GM18508 (cell line): Measurements from ENCODE around the gene TFEC.
"Not testable (repeated sequence)": the region's sequence is repeated elsewhere in the genome, so short reads cannot be mapped to it uniquely, and the experiment has no call there.

ENCODE experiments used
- ATAC-seq: cut with Tn5 transposase; IDR thresholded peaks from one replicate; pipeline ENCODE4 v1.9.1; 2021; ENCODE audit warnings: moderate number of reproducible peaks; ENCODE audit not compliant: insufficient read depth, unreplicated experiment

Gene TFEC, protein sequence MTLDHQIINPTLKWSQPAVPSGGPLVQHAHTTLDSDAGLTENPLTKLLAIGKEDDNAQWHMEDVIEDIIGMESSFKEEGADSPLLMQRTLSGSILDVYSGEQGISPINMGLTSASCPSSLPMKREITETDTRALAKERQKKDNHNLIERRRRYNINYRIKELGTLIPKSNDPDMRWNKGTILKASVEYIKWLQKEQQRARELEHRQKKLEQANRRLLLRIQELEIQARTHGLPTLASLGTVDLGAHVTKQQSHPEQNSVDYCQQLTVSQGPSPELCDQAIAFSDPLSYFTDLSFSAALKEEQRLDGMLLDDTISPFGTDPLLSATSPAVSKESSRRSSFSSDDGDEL

DNA sequence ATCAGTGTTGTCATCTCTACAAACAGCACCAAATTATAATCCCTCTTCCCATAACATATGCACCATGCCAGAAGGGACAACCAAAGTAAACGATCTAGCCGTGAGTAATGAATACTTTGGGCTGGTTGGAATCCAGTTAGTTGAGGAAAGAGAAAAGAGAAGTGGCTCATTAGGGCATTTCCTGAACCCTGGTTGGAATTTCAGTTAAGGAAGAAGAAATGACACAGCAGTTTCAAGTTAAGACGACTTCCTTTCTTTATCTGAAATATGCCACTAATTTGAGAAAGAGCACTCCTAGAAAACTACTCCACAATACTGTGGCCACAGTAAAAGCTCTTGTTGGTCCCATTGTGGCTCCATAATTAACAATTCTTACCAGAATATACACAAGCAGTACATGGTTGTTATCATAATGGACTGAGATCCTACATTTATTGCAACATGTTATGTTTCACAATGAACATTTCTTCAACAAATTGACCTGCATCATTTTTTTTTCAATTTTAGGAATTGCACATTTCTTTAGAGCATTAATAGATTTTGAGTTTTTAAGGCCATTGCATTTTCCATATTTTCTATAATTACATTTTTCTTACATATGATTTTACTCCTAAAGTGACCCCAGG, at the start of gene TFEC:
TSS of gene TFEC (minus strand) at position 113 of the 626 bp plus-strand sequence. CDS start 46,322 bp downstream, outside the sequence.
- no peak for ATAC-seq

DNA sequence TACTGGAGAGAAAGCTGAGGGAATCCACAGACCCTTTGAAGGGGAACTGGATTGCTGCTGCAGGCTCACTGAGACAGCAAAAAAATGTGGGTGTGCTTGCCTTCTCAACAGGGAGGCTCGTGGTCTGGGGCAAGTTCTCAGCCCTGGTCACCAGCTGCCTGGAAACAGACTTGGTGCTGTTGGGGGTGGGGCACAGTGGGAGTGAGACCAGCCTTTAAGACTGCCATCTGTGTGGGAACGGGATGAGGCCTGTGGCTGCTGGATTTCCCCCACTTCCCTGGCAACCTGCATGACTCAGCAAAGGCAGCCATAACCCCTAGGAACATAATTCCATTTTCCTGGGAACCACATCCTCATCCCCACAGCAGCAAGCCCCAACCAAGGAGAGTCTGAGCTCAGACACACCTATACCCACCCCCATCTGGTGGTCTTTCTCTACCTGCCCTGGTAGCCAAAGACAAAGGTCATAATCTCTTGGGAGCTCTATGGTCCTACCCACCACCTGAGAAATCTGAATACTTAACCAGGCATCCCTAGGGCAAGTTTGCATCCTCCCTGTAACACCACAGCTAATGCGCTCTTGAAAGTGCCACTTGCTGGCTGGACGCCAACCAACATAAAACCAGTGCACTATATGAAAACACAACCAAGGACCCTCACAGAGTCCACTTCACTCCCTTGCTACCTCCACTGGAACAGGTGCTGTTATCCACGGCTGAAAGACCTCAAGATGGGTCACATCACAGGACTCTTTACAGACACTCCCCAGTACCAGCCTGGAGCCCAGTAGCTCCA, 45.0 kb upstream of the TFEC start:
- ATAC-seq: no peak

DNA sequence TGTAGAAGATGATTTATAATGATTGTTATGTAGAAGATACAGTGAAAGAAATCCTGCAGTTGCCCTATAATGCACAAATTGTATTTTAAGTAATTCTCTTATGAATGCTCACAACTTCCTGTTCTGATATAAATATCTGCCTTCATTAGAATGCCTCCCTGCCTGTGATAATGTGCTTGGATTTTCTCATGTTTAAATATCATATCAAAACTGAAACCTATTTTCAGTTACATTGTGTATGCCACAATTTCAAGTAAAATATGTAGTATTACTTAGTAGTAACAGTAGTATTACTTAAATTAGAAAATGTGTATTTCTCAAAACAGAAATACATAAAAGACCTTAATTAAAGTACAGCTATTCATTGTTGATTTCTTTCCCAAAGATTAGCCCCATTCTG, 41.1 kb upstream of the TFEC start:
- ATAC-seq: no peak

DNA sequence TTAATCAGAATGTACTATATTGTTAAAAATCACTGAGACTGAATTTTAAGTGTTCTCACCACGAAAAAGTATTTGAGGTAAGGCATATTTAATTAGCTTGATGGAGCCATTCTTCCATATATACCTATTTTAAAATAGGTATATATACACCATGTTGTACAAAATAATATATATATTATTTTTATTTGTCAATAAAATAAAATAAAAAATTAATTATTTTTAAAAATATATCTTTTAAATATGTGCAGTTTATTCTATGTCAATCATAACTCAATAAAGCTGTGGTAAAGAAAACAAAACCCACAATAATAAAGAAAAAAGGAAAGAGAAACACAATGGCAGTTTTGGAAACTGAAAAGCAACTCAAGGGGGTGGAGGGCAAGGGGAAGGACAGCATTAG, 33.6 kb upstream of the TFEC start:
- no peak for ATAC-seq

DNA sequence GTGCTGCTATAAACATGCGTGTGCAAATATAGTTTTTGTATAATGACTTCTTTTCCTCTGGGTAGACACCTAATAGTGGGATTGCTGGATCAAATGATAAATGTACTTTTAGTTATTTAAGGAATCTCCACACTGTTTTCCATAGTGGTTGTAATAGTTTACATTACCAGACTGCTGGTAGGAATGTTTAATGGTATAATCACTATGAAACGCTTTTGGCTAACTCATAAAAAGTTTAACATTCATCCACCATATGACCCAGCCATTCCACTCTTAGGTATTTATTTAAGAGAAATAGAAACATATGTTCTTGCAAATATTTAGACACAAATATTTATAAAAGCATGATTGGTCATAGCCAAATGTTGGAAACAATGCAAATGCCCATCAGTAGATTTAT, 32.1 kb upstream of the TFEC start:
- ATAC-seq: no peak

DNA sequence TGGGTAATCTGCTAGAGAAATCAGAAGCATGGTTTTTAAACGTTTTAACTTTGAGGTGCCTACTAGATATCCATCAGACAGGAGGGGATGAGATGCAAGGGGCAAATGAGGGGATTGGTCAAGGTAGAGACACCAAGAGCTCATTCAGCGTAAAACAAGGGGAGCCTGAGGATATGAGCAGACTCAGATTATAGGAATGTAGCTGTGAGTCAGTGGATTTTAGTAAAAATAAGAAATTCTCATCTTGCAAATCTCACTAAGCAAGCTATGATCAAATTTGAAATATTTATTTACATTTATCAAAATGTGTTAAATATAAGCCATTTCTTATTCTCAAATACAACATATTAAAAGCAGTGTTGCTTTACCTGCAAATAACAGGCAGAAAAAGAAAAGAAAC, 21.4 kb upstream of the TFEC start:
- no peak for ATAC-seq

DNA sequence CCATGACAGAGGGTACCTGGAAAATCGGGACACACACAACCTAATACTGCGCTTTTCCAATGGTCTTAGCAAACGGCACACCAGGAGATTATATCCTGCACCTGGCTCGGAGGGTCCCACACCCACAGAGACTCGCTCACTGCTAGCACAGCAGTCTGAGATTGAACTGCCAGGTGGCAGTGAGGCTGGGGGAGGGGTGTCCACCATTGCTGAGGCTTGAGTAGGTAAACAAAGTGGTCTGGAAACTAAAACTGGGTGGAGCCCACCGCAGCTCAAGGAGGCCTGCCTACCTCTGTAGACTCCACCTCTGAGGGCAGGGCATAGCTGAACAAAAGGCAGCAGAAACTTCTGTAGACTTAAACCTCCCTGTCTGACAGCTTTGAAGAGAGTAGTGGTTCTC, 16.7 kb upstream of the TFEC start:
- not testable (repeated sequence) for ATAC-seq

DNA sequence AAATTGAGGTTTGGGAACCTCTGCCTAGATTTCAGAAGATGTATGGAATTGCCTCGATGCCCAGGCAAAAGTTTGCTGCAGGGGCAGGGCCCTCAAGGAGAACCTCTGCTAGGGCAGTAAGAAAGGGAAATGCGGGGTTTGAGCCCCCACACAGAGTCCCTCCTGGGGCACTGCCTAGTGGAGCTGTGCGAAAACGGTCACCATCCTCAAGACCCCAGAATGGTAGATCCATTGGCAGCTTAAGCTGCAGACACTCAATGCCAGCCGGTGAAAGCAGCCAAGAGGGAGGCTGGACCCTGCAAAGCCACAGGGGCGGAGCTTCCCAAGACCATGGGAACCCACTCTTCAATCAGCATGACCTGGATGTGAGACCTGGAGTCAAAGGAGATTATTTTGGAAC, 15.0 kb upstream of the TFEC start:
- no peak for ATAC-seq

DNA sequence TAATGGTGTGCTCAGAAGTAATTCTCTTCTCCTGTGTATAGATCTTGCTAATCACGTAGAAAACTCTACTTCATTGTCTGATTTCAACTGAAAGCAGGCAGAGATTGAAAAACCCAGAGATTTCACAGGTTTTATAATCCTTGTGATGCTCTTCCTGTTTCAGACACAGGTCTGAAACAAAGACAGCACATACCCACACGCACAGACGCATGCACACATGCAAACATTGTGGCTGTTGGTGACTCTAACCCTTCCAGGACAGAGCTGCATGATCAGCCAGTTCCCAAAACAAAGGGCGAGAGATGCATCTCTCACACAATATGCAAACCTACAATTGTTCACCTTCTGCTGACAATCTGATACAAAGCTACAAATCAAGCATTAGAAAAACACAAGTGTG, 11.1 kb upstream of the TFEC start:
- peak; percentile 88 for ATAC-seq

DNA sequence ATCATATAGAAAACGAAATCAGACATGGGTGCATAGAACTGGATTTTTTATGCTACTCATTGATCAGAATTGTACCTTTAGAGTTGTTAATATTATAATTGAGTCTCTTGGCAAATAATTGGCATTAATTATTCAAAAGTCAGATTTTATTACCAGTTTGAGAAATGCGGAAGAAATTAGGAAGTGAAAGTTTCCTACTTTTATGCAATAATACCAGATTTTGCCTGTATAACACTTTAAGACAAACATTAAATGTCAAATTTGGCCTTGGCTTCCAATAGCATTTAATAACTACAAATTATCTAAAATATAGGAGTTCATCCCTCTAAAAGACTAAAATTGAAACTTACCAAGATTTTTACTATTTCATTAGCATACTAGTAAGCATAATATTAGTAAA, 6.8 kb upstream of the TFEC start:
- ATAC-seq: no peak

DNA sequence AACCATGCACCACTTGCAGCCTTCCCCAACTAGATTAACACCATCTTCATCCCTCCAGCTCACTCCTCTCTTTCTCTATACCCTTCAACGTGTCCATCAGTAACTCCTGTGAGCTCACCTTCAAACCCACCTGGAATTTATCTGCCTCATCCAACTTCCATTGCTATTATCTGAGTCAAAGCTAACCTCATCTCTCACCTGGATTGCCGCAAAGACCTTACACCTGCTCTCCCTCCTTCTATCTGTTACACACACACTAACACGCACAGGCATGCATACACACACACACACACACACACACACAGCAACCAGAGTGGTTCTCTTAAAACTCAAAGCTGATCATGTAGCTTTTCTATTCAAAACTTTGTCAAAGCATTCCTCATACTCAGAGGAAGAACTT, 3.8 kb upstream of the TFEC start:
- ATAC-seq: no peak

DNA sequence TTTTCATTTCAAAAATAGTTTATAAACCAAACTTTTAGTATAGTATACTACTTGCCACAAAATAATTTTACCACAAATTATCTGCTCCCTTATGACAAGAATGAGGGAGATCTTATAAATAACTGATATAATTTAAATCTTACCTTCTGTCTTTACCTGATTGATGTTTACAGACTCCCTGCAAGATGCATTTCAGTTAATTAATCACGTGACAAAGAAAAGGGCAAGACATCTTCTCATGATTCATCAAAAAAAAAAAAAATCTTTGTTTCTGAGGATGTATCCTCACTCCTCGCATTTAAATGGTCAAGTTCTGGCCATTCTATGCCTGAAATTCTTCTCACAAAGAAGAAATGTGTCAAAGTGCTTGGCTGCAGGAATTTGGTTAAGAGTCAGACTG, 2.3 kb upstream of the TFEC start:
- ATAC-seq: no peak

DNA sequence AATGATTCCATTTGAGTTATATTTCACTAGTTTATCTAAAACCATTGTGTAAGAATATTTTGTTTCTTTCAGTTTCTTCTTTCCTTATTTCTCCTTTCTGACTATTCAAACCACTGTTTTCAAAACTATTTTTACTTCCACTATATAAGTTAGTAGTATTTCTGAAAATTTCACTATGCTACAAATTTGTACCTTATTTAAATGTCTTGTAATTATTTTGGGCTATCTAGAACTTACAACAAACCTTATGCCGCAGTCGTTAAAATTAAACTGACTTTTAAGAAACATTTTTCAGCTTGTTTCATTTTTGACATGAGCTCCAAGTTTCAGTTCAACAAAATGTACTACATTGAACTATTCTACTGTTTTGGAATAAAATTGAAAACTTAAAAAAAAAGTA, 1.8 kb downstream of the TFEC start:
- ATAC-seq: peak; percentile 38

DNA sequence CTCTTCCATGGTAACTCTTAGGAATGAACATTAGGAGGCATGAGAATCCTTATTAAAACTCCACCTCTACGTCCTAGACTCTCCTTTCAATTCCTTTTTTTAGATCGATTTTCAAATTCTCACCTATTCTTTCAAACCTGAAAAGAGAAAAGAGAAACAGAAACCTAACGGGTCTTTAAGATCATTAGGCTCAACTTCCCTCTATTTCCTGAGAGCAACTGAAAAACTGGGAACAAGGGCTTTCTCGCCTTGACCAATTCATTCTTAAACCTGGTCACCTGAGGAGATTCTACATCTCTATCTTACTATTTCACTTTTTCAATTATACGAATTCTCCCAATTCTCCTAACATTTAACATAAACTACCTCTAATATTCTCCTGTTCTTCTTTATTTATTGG, 2.8 kb downstream of the TFEC start:
- ATAC-seq: no peak

DNA sequence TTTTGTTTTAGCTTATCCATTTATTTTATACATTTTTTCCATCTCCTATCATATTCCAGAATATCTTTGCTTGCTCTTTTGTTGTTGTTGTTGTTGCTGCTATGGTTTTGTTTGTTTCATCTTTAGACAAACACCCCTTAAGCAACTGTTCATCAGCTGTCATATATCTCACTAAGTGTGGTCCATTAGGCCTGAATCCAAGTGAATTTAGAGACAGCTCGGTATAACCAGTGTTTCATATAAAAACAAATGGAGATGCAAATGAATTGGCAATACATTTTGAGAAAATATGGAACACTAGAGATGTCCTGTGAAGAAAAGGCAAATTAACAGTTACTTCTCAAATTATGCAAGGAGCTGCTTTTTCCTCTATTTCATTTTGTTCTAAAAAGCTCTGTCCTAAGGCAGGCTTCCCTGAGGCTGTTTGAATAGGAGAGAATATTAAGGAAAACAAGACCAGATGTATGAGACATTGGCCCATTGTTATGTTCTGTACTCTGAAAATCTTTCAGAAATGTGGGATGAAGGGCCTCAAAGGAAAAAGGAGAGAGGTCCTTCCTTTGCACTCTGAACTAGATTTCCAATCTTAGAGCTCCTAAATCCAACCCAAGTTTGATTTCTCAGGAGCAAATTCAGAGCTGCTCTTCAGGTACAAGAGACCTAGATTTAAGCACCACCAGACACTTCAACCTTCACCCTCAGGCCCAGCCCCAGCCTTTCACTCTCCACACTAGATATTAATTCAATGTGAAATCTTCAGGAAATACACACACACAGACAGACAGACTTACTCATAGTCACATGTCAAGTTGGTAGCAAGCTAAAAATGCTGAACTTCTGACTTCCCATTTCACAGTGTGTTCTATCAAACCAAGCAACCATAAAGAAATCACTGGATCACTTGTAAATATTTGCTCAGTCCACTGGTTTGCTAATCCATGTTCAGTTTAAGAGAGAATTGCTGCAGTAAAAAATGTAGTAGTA, 5.4 kb downstream of the TFEC start:
- no peak for ATAC-seq

DNA sequence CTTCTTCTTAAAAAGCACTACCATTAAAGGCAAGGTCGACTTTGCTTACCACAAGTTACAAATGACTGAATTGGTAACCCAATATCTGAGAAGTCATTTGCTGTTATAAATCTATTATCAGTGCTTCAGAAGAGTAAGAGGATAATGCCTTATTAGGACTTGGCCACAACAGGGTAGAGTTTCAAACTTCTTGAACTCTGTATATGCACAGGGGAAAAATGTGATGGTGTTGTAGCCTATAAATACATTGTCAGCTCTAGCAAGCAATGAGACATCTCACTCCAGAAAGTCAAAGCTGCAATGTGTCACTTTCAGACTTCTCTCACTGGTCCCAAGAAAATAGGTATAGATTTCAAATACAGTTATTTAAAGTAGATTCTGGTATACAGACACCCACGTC, 9.3 kb downstream of the TFEC start:
- no peak for ATAC-seq

DNA sequence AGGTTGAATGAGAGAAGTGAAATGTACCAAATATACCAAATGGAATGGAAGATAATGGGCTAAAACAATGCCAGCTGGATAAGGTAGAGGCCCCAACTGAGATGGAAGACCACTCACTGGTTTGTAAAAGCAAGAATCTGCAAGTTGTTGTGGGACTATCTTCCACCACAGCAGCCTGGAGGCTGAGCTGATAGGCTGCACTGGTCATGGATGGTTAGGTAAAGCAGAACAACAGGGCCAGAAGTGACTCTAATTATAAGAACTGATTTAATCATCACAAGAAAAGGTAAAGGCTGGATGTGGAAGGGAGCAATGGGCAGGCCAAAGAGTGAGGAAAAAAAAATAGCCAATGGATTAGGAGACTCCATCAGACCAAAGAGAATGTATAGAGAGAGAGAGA, 11.8 kb downstream of the TFEC start:
- no peak for ATAC-seq

DNA sequence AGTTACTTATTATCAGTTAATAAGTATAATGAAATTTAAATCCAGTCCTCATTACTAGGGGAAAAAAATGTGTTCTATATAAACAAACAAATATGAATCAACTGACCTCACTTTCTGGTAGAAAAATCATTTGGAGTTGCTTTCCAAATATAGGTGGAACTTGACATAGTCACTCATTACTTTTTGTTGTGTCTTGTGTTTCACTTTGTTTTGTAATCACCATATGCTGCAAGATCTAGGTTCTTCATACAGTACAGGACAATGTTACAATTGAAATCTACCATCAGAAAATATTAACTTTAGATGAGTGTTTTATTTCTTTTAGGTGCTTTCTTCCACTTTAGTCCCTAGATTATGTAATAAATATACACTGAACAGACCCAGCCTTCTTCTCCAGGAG, 16.9 kb downstream of the TFEC start:
- ATAC-seq: no peak

DNA sequence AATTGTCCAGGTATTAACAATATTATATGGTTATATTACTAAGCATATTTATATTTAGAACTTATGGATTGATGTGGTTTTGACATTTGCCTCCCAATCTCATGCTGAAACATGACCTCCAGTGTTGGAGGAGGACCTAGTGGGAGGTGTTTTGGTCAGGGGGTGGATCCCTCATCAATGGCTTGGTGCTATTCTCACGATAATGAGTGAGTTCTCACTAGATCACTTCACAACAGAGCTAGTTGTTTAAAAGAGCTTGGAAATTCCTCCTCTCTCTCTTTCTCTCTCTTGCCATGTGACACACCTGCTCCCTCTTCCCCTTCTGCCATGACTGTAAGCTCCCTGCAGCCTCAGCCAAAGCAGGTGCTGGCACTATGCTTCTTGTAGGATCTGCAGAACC, 19.0 kb downstream of the TFEC start:
- no peak for ATAC-seq

DNA sequence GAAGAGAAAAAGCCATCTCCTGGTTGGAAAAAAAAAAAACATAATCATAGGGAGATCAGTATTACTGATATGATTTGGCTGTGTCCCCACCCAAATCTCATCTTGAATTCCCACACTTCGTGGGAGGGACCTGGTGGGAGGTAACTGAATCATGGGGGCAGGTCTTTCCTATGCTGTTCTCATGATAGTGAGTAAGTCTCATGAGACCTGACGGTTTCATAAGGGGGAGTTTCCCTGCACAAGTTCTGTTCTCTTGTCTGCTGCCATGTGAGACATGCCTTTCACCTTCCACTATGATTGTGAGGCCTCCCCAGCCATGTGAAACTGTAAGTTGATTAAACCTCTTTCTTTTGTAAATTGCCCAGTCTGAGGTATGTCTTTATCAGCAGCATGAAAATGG, 25.8 kb downstream of the TFEC start:
- ATAC-seq: not testable (repeated sequence)
